ENCODE data around the gene SLC12A7. TPM values are rescaled to one million over a fixed set of nuclear protein-coding genes. Genes with fewer than 3 reads are reported as not detected.

SLC12A7 gene
- total and polyA plus RNA-seq, 11 donors: 66.3 to 159 (median 128) TPM

GRCh38 chr5:1041225-1042143 is 70.4 kb downstream of the SLC12A7 start:
- H3K9me3 ChIP-seq: no peaks in the 10 kb centered on the region
- intact Hi-C loops (cut with DNase I): loop anchor here in 1 of 10 donors (5.0 kb wide), 1 partner anchor 104 kb away; no protein-coding TSS in a partner anchor
- no peak overlapping the region for H3K4me3 ChIP-seq
- H3K4me1 ChIP-seq: no peaks in the 10 kb centered on the region
- 86 to 90% (median 88%) methylated on average over 15 of the region's 15 CpGs for WGBS, 4 donors
- H3K27ac ChIP-seq: no peak overlapping the region
- no peak for TF ChIP-seq POLR2A (IDR thresholded peaks at IDR 0.05)
- TF ChIP-seq, protein P1, sequence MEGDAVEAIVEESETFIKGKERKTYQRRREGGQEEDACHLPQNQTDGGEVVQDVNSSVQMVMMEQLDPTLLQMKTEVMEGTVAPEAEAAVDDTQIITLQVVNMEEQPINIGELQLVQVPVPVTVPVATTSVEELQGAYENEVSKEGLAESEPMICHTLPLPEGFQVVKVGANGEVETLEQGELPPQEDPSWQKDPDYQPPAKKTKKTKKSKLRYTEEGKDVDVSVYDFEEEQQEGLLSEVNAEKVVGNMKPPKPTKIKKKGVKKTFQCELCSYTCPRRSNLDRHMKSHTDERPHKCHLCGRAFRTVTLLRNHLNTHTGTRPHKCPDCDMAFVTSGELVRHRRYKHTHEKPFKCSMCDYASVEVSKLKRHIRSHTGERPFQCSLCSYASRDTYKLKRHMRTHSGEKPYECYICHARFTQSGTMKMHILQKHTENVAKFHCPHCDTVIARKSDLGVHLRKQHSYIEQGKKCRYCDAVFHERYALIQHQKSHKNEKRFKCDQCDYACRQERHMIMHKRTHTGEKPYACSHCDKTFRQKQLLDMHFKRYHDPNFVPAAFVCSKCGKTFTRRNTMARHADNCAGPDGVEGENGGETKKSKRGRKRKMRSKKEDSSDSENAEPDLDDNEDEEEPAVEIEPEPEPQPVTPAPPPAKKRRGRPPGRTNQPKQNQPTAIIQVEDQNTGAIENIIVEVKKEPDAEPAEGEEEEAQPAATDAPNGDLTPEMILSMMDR (IDR thresholded peaks at IDR 0.05): no peak
- DNase-seq (no peak), ATAC-seq (no peak)
- H3K36me3 ChIP-seq: peaks cover 0 to 3% (median 0%) of the 10 kb centered on the region in 9 donors
- H3K27me3 ChIP-seq: no peaks in the 10 kb centered on the region

DNA sequence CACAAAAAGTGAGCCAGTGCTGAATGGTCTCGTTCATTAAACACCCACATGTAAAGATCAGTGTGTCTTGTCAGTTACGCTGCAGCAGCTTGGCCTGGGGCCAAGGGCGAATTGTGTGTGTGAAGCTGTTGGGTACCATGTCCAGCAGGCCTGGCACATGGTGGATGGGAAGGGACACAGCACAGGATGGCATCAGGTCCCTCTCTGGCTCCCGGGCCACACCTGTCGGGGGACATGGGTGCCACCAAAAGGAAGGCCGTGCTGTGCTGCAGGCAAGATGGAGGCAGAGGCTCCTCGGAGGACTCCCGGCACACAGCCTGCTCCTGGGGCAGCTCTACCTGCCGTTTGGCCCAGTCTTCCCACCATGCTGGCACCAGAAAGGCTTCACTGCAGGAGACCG is 71.3 kb downstream of the SLC12A7 start:
- H3K4me3 ChIP-seq: no peak overlapping the region
- H3K36me3 ChIP-seq: peaks cover 0 to 3% (median 0%) of the 10 kb centered on the region in 9 donors
- DNase-seq (peak in 3 of 5 donors; percentile 25 to 40 (median 25)), ATAC-seq (no peak)
- no peaks in the 10 kb centered on the region for H3K27me3 ChIP-seq
- TF ChIP-seq POLR2A (IDR thresholded peaks at IDR 0.05): no peak
- TF ChIP-seq, protein P1 (IDR thresholded peaks at IDR 0.05): no peak
- 89 to 94% (median 92%) methylated on average over 8 to 10 of the region's 10 CpGs for WGBS, 4 donors
- no peaks in the 10 kb centered on the region for H3K9me3 ChIP-seq
- H3K4me1 ChIP-seq: no peaks in the 10 kb centered on the region
- intact Hi-C loops (cut with DNase I): loop anchor here in 1 of 10 donors (5.0 kb wide), 1 partner anchor 103 kb away; no protein-coding TSS in a partner anchor
- H3K27ac ChIP-seq: no peak overlapping the region

DNA sequence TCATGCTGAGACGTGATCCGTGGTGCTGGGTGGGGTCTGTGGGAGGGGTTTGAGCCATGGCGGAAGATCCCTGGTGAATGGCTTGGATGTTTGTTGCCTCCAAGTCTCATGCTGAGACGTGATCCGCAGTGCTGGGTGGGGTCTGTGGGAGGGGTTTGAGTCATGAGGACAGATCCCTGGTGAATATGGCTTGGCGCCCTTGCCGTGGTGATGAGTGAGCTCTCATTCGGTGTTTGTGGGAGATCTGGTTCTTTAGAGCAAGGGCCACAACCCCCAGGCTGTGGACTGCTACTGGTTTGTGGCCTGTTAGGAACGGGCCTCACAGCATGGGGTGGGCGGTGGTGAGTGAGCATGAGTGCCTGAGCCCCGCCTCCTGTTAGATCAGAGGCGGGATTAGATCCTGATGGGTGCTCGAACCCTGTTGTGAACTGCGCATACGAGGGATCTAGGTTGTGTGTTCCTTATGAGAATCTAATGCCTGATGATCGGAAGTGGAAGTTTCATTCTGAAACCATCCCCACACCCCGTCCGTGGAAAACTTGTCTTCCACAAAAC is 72.1 kb downstream of the SLC12A7 start:
- 92 to 96% (median 95%) methylated on average over 16 to 18 of the region's 18 CpGs for WGBS, 4 donors

More for the DNA sequence above, 72.1 kb downstream of the SLC12A7 start:
- TF ChIP-seq, protein P1 (IDR thresholded peaks at IDR 0.05): no peak
- no peak for TF ChIP-seq POLR2A (IDR thresholded peaks at IDR 0.05)
- DNase-seq (peak in 1 of 5 donors; percentile 33), ATAC-seq (no peak)
- Histone ChIP-seq H3K4me1 (no peaks in the 10 kb centered on the region), H3K9me3 (no peaks in the 10 kb centered on the region), H3K36me3 (peaks cover 0 to 3% (median 0%) of the 10 kb centered on the region in 9 donors), H3K27me3 (no peaks in the 10 kb centered on the region), H3K27ac (no peak overlapping the region), H3K4me3 (no peak overlapping the region)
- intact Hi-C loops (cut with DNase I): loop anchor here in 1 of 10 donors (5.0 kb wide), 1 partner anchor 102 kb away; no protein-coding TSS in a partner anchor

Data from heart left ventricle (tissue), 16 donors.